Spleen (tissue), 11 donors: ENCODE results near the gene SDK1. TPM values are rescaled to one million over a fixed set of nuclear protein-coding genes. Genes with fewer than 3 reads are reported as not detected.

Experiments
- DNase-seq: peaks from one replicate; pipeline ENCODE4 v3.0.0-alpha.2; 2020
- H3K27ac ChIP-seq, 8 donors: fragments of 200-600 bp; sonication (generic) in 7 of 8; 1 replicate in 4 of 8; 2 replicates in 4 of 8; pipeline versions ENCODE4 v1.5.0 to v1.8.0; 2016 to 2021; ENCODE audit warnings: inconsistent platforms in 4 of 8, mild to moderate bottlenecking in 4 of 8, moderate library complexity in 1 of 8
- H3K27me3 ChIP-seq, 7 donors: fragments of 200-600 bp; sonication (generic) in 6 of 7; replicated peaks in 1 of 7; 1 replicate in 4 of 7; 2 replicates in 3 of 7; pipeline versions ENCODE4 v1.5.0 to v1.8.0; 2016 to 2021; ENCODE audit warnings: inconsistent platforms in 3 of 7, mild to moderate bottlenecking in 1 of 7
- H3K36me3 ChIP-seq, 6 donors: fragments of 200-600 bp; sonication (generic) in 5 of 6; 1 replicate in 4 of 6; 2 replicates in 2 of 6; pipeline versions ENCODE4 v1.5.0 to v1.8.0; 2016 to 2021; ENCODE audit warnings: inconsistent platforms in 2 of 6
- H3K4me1 ChIP-seq, 6 donors: fragments of 200-600 bp; sonication (generic) in 5 of 6; 1 replicate in 3 of 6; 2 replicates in 3 of 6; pipeline versions ENCODE4 v1.5.0 to v1.8.0; 2016 to 2021; ENCODE audit warnings: inconsistent platforms in 3 of 6
- H3K4me3 ChIP-seq, 8 donors: fragments of 200-600 bp; sonication (generic) in 7 of 8; 1 replicate in 4 of 8; 2 replicates in 4 of 8; pipeline versions ENCODE4 v1.5.0 to v1.8.0; 2016 to 2021; ENCODE audit warnings: inconsistent platforms in 4 of 8, mild to moderate bottlenecking in 4 of 8, moderate library complexity in 2 of 8
- H3K9me3 ChIP-seq, 8 donors: fragments of 200-600 bp; sonication (generic) in 7 of 8; 1 replicate in 4 of 8; 2 replicates in 4 of 8; pipeline versions ENCODE4 v1.5.0 to v1.8.0; 2016 to 2021; ENCODE audit warnings: inconsistent platforms in 4 of 8
- POLR2A ChIP-seq, 3 donors: fragments of 450-650 bp; IDR thresholded peaks; one replicate each; pipeline ENCODE4 v1.5.1; 2017; ENCODE audit warnings: antibody characterized with exemption in 3 of 3, mild to moderate bottlenecking in 1 of 3
- POLR2AphosphoS5 ChIP-seq, 3 donors: sonication (generic); formaldehyde crosslinking; IDR thresholded peaks; one replicate each; pipeline ENCODE4 v1.5.1; 2017; ENCODE audit warnings: antibody characterized with exemption in 3 of 3
- WGBS, 5 donors: extraction: QIAGEN DNeasy Blood & Tissue Kit in 3 of 5; methylation state at CpG; one replicate each; pipeline versions ENCODE4 v1.1.5 to v1.1.7; 2013 to 2018; 5-methylcytosine and 5-hydroxymethylcytosine counted together
- intact Hi-C: fragments of 100-400 bp; cut with DNase I; formaldehyde crosslinking; loops from one replicate; pipeline ENCODE4 v1.15.0; 2023; ENCODE audit warnings: low total_unique reads
- polyA plus RNA-seq, 3 donors: library from polyadenylated mRNA; stranded (reverse); fragments of 200-250 nt; gene quantifications; one replicate each; pipeline ENCODE4 v1.2.1, GENCODE V29; 2013
- total RNA-seq, 7 donors: library from RNA; depleted of rRNA in 3 of 7; stranded (reverse); fragments of >200 nt in 3 of 7; fragmentation: NEBNext Ultra II Directional in 4 of 7; extraction: Animal tissue kit (Norgen Biotek cat#: 25700) in 4 of 7; gene quantifications; one replicate each; pipeline versions ENCODE4 v1.1.0 to v1.2.1, GENCODE V29; 2016 to 2021
- TF ChIP-seq, protein P1 (sequence below), 11 experiments: fragments of 200-600 bp in 7 of 11; fragments of 450-650 bp in 4 of 11; sonication (generic) in 4 of 11; IDR thresholded peaks in 8 of 11; conservative IDR thresholded peaks in 3 of 11; 1 replicate in 7 of 11; 2 replicates in 4 of 11; pipeline versions ENCODE4 v1.4.0 to v1.8.0; 2016 to 2021; ENCODE audit warnings: antibody characterized with exemption in 11 of 11, inconsistent platforms in 4 of 11, mild to moderate bottlenecking in 1 of 11
- donor health status: healthy with polysubstance abuse.
- donor health status: DM: no; HTN: no; CAD: no; lungs with moderate emphysema.
- donor health status: DM: no; HTN: no; CAD: no.
- donor health status: Bipolar disorder and iron deficiency.
- donor health status: healthy.
- donor health status: DM: no; HTN: no; CAD: no.
- donor health status: DM: yes; HTN: yes; CAD: no.

The SDK1 gene
- total and polyA plus RNA-seq, 10 donors: 3.2 to 54.1 (median 35.1) TPM

DNA sequence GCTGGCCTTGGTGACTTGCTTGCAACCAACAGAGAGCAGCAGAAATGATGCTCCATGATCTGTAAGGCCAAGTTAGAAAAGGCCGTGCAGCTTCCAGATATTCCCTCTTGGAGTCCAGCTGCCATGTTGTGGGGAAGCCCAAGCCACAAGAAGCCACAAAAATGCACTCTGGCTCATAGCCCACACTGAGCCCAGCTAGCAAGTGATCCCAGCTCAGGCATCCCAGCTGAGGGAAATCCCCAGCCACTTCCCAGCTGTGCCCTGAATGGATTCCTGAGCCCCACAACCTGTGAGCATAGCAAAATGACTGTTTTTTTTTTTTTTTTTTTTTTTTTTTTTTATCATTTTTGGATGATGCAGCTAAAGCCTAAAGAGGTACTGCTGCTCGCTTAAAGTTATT, 11.1 kb upstream of the SDK1 start:
- WGBS, 5 donors: 85 to 95% (median 90%) methylated on average over 2 of the region's 2 CpGs
- H3K9me3 ChIP-seq: peaks cover 0 to 24% (median 0%) of the 10 kb centered on the region in 8 donors
- DNase-seq: no peak
- H3K36me3 ChIP-seq: no peaks in the 10 kb centered on the region
- no peak overlapping the region for H3K4me3 ChIP-seq
- H3K27me3 ChIP-seq: peaks cover 0 to 6% (median 0%) of the 10 kb centered on the region in 7 donors
- H3K27ac ChIP-seq: no peak overlapping the region
- H3K4me1 ChIP-seq: no peaks in the 10 kb centered on the region
- intact Hi-C loops: no loop called here
- no peak for TF ChIP-seq POLR2AphosphoS5 (IDR thresholded peaks at IDR 0.05)
- no peak for TF ChIP-seq POLR2A (IDR thresholded peaks at IDR 0.05)
- TF ChIP-seq, protein P1, sequence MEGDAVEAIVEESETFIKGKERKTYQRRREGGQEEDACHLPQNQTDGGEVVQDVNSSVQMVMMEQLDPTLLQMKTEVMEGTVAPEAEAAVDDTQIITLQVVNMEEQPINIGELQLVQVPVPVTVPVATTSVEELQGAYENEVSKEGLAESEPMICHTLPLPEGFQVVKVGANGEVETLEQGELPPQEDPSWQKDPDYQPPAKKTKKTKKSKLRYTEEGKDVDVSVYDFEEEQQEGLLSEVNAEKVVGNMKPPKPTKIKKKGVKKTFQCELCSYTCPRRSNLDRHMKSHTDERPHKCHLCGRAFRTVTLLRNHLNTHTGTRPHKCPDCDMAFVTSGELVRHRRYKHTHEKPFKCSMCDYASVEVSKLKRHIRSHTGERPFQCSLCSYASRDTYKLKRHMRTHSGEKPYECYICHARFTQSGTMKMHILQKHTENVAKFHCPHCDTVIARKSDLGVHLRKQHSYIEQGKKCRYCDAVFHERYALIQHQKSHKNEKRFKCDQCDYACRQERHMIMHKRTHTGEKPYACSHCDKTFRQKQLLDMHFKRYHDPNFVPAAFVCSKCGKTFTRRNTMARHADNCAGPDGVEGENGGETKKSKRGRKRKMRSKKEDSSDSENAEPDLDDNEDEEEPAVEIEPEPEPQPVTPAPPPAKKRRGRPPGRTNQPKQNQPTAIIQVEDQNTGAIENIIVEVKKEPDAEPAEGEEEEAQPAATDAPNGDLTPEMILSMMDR (IDR thresholded peaks at IDR 0.05 in 8 of 11, conservative IDR thresholded peaks at IDR 0.05 in 3 of 11): no peak

DNA sequence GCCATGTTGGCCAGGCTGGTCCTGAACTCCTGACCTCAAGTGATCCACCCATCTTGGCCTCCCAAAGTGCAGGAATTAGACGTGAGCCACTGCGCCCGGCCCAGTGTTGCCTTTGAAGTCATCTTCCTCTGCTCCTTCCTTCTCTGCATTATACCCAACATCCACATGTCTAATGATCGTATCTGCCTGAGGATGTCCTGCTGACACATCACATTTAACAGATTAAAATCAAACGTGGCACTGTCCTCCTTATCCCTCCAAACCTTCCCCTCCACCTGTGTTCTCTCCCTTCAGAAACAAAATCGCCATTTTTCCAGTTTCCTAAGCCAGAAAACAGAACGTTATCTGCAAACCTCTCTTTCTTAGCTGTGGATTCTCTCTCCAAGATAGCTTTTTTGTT, 8.4 kb upstream of the SDK1 start:
- no peak for DNase-seq
- H3K4me3 ChIP-seq: no peak overlapping the region
- peaks cover 0 to 6% (median 0%) of the 10 kb centered on the region in 7 donors for H3K27me3 ChIP-seq
- no peaks in the 10 kb centered on the region for H3K4me1 ChIP-seq
- TF ChIP-seq POLR2AphosphoS5 (IDR thresholded peaks at IDR 0.05): no peak
- no peak for TF ChIP-seq POLR2A (IDR thresholded peaks at IDR 0.05)
- TF ChIP-seq, protein P1 (IDR thresholded peaks at IDR 0.05 in 8 of 11, conservative IDR thresholded peaks at IDR 0.05 in 3 of 11): no peak
- no peak overlapping the region for H3K27ac ChIP-seq
- no peaks in the 10 kb centered on the region for H3K36me3 ChIP-seq
- intact Hi-C loops: no loop called here
- WGBS, 5 donors: 64 to 80% (median 76%) methylated on average over 7 of the region's 7 CpGs
- H3K9me3 ChIP-seq: peaks cover 0 to 13% (median 0%) of the 10 kb centered on the region in 8 donors

- Histone ChIP-seq H3K4me3 (no peak overlapping the region), H3K36me3 (no peaks in the 10 kb centered on the region), H3K27ac (no peak overlapping the region), H3K4me1 (no peaks in the 10 kb centered on the region), H3K9me3 (peaks cover 0 to 8% (median 0%) of the 10 kb centered on the region in 8 donors), H3K27me3 (peaks cover 0 to 17% (median 0%) of the 10 kb centered on the region in 7 donors)
- DNase-seq: no peak
- WGBS, 5 donors: 72 to 81% (median 77%) methylated on average over 10 of the region's 10 CpGs
- intact Hi-C loops: no loop called here
- no peak for TF ChIP-seq POLR2A (IDR thresholded peaks at IDR 0.05)
- TF ChIP-seq, protein P1 (IDR thresholded peaks at IDR 0.05 in 8 of 11, conservative IDR thresholded peaks at IDR 0.05 in 3 of 11): no peak
- no peak for TF ChIP-seq POLR2AphosphoS5 (IDR thresholded peaks at IDR 0.05)
Observed at GRCh38 chr7:3294432-3295100, 6.5 kb upstream of the SDK1 start.

- intact Hi-C loops: no loop called here
- H3K27ac ChIP-seq: no peak overlapping the region
- H3K27me3 ChIP-seq: peaks cover 0 to 38% (median 10%) of the 10 kb centered on the region in 7 donors
- TF ChIP-seq POLR2A (IDR thresholded peaks at IDR 0.05): no peak
- TF ChIP-seq, protein P1 (IDR thresholded peaks at IDR 0.05 in 8 of 11, conservative IDR thresholded peaks at IDR 0.05 in 3 of 11): no peak
- TF ChIP-seq POLR2AphosphoS5 (IDR thresholded peaks at IDR 0.05): no peak
- DNase-seq: no peak
- WGBS, 5 donors: 65 to 73% (median 68%) methylated on average over 8 of the region's 8 CpGs
- H3K4me3 ChIP-seq: no peak overlapping the region
- peaks cover 4 to 19% (median 15%) of the 10 kb centered on the region in 6 donors for H3K4me1 ChIP-seq
- no peaks in the 10 kb centered on the region for H3K9me3 ChIP-seq
- no peaks in the 10 kb centered on the region for H3K36me3 ChIP-seq
Observed at GRCh38 chr7:3297105-3297819, 3.8 kb upstream of the SDK1 start.
